GM12872 (cell line): Measurements from ENCODE around the gene IL20RB.

Source experiments
- CTCF ChIP-seq: IDR thresholded peaks from 3 replicates; pipeline ENCODE4 v1.5.1; 2011; ENCODE audit warnings: low read depth, mild to moderate bottlenecking, low read length, moderate library complexity; ENCODE audit not compliant: insufficient read depth

IL20RB gene

GRCh38 chr3:136919799-136920580, 37.8 kb upstream of the IL20RB start:
- no peak for TF ChIP-seq CTCF

- no peak for TF ChIP-seq CTCF
Measured at GRCh38 chr3:136920904-136921611, 36.7 kb upstream of the IL20RB start.

- TF ChIP-seq CTCF = no peak
Measured at GRCh38 chr3:136925425-136926190, 32.2 kb upstream of the IL20RB start.

GRCh38 chr3:136928240-136928639, 29.5 kb upstream of the IL20RB start:
- TF ChIP-seq CTCF = no peak

- no peak for TF ChIP-seq CTCF
Measured at GRCh38 chr3:136929977-136930670, 27.7 kb upstream of the IL20RB start.

GRCh38 chr3:136931606-136932005, 26.2 kb upstream of the IL20RB start:
- no peak for TF ChIP-seq CTCF
